Measurements from ENCODE around the gene ERI3. TPM values are rescaled to one million over a fixed set of nuclear protein-coding genes. Genes with fewer than 3 reads are reported as not detected.

Gene ERI3
- total RNA-seq, 1 donor: 50.0 TPM

DNA sequence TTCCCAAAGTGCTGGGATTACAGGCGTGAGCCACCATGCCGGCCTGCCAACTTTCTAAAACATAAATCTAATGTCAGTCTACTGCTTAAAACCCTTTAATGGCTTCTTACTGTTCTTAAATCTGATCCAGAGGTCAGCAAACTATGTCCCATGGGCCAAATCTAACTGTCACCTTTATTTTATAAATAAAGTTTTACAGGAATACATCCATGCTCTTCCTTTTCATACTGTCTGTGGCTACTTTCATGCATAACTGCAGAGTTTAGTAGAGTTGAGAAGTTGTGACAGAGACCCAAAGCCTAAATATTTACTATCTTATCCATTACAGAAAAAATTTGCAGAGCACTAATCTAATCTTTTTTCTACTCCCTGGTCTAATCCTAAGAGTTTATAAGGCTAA, 3.8 kb downstream of the ERI3 start:
- TF ChIP-seq, protein P1, sequence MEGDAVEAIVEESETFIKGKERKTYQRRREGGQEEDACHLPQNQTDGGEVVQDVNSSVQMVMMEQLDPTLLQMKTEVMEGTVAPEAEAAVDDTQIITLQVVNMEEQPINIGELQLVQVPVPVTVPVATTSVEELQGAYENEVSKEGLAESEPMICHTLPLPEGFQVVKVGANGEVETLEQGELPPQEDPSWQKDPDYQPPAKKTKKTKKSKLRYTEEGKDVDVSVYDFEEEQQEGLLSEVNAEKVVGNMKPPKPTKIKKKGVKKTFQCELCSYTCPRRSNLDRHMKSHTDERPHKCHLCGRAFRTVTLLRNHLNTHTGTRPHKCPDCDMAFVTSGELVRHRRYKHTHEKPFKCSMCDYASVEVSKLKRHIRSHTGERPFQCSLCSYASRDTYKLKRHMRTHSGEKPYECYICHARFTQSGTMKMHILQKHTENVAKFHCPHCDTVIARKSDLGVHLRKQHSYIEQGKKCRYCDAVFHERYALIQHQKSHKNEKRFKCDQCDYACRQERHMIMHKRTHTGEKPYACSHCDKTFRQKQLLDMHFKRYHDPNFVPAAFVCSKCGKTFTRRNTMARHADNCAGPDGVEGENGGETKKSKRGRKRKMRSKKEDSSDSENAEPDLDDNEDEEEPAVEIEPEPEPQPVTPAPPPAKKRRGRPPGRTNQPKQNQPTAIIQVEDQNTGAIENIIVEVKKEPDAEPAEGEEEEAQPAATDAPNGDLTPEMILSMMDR (IDR thresholded peaks at IDR 0.05; ENCODE audit: insufficient read depth, low read length): no peak
- H3K4me3 ChIP-seq (ENCODE audit: low read depth, low read length): no peak overlapping the region
- no peak for DNase-seq (ENCODE audit: low read depth)

DNA sequence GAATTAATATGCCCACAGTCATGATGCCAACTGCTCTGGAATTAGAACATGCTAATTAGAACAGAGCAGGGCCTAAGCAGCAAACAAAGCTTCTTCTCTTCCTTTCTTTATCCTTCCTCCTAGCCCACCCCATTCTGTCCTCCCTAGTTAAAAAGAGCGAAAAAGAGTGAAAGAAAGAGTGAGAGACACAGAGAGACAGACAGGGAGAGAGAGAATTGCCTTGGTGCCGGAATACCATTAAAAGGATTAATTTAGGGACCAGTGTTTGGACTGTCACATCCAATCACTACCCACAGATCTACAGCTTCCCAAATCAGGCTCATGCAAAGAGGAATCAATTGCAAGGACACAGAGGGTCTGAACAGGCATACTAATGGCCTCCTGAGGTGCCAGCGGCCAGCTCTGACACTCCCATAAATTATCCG, 7.0 kb downstream of the ERI3 start:
- TF ChIP-seq, protein P1 (IDR thresholded peaks at IDR 0.05; ENCODE audit: insufficient read depth, low read length): no peak
- H3K4me3 ChIP-seq (ENCODE audit: low read depth, low read length): no peak overlapping the region
- DNase-seq (ENCODE audit: low read depth): no peak

DNA sequence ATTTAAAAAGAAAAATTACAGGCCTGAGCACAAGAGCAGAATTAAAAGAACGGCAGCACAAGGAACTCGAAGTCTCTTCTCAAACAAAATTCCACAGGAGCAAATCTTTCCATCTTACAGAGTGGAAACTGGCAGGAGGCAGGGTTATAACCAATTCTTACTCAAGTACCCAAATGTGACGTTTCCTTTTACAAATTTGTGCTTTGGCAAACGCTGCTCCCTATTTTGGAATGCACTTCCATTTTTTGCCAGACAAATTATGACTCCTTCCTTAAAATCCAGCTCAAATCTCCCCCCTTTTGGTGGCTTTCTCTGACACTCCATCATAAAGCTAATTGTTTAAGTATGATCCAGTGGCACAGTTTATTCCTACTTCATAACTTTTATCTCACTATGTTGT, 7.8 kb downstream of the ERI3 start:
- TF ChIP-seq, protein P1 (IDR thresholded peaks at IDR 0.05; ENCODE audit: insufficient read depth, low read length): no peak
- peak; percentile 87 for DNase-seq (ENCODE audit: low read depth)
- H3K4me3 ChIP-seq (ENCODE audit: low read depth, low read length): no peak overlapping the region

DNA sequence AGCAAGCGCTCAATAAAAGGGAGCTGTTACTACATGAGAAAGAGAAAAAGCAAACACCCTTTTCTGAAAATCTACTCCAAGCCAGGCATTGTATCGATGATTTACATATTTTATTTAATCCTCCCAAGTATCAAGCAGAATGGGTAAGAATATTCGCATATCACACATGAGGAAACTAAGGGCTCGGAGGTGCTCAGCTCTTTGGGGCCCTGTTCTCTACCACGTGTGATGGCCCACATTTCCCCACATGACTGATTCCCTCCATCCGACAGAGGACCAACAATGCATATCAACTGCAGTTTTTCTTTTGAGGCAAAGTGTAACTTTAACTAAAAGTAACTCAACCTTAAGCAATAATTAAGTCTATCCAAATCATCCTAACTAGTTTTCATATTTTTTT, 8.2 kb downstream of the ERI3 start:
- DNase-seq (ENCODE audit: low read depth): no peak
- TF ChIP-seq, protein P1 (IDR thresholded peaks at IDR 0.05; ENCODE audit: insufficient read depth, low read length): no peak
- H3K4me3 ChIP-seq (ENCODE audit: low read depth, low read length): no peak overlapping the region

DNA sequence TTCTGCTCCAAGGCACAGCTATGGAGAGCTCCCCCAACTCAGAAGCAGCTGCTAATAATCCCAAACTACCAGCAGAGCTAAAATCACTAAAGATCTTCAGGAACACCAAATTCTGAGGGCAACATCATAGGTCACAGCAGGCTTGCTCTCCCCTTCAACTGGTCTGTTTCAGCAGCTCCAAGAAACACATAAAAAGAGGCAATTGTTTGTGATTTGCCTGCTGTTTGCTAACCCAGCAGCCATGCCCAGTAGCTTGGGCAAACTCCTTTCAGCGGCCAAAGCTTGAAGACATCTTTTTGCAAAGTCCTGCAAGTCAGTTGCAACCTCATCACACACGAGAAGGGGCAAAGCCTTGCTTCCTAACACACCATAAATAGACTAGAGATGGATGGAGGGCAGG, 8.9 kb downstream of the ERI3 start:
- H3K4me3 ChIP-seq (ENCODE audit: low read depth, low read length): no peak overlapping the region
- DNase-seq (ENCODE audit: low read depth): no peak
- TF ChIP-seq, protein P1 (IDR thresholded peaks at IDR 0.05; ENCODE audit: insufficient read depth, low read length): no peak

DNA sequence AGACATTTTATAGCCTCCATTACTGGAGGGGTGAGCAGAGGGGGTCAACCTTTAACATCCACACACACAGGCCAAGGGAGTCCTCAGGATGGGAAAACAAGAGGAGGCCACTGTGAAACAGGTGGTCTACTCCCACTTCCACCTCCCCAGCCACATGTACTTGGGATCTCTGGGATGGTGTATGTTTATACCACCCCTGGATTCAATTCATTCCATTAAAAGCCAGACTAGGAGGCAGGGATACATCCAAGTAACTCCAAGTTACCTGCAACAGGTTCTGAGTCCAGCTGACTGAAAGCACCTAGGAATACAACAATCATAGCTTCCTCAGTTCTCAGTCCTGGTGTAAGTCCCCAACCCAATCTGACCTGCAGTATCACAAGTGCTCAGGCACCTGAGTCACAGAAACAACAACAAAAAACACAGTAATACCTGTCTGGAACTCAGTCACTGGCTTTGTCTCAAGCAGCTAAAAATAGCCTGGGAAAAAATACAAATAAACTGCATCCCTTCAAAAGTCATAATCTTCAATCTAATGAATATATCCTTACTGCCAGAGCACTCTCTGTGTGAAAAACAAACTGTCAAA, 9.8 kb downstream of the ERI3 start:
- no peak for DNase-seq (ENCODE audit: low read depth)
- H3K4me3 ChIP-seq (ENCODE audit: low read depth, low read length): no peak overlapping the region
- TF ChIP-seq, protein P1 (IDR thresholded peaks at IDR 0.05; ENCODE audit: insufficient read depth, low read length): no peak

DNA sequence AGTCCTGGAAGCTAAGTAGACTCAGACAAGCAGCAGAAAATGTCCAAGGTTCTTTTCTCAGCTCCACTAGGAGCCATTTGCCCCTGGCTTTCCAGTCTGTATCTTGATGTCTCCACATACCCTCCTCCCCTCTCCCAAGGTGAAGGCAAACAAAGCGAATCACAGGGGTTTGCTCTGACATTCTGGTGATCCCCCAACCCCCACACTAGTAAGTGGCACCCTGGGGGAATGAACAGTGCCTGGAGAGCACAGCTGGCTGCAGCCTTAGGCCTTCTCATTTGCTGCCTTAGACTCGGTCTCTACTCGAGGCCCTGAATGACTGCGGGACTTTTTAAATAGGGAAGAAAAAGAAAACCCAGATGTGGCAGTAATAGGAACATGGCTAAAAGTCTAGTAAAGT, 15.3 kb downstream of the ERI3 start:
- no peak overlapping the region for H3K4me3 ChIP-seq (ENCODE audit: low read depth, low read length)
- TF ChIP-seq, protein P1 (IDR thresholded peaks at IDR 0.05; ENCODE audit: insufficient read depth, low read length): no peak
- no peak for DNase-seq (ENCODE audit: low read depth)
